ENCODE data around the gene MORC2.
A peak's percentile ranks its signal among the peaks of the same experiment; 100 is the strongest.

MORC2 gene

DNA sequence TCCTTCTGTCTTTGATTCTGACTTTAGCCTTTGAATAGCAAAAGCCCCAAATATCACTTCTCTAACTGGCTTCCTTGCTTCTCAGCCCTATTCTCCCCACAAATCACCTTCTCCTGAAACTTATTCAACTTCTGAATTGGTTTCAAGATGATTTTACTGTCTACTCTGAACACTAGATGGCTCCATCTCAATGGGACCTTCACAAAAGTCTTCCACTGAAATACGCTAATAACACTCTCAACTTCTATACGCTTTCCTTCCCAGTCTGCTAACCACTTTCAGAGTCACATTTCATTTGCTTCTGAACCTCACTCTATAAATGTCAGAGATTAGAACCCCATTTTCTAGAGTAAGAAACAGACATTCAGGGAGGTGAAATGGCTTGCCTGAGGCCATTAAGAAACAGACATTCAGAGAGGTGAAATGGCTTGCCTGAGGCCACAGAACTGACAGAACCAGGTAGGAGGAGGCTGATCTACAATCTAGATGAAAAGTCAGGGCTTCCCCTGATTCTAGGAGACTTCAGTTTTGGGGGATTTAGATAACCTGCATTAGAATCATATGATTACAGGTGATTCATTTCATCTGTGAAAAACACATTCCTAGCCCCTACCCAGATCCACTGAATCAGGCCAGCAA lies 20.6 kb downstream of the MORC2 start:
- H3K36me3 ChIP-seq (ENCODE audit: insufficient read depth, low read length) = peaks cover 68% of the 10 kb centered on the region
- H3K9me3 ChIP-seq (ENCODE audit: low read length) = no peaks in the 10 kb centered on the region
- H3K27ac ChIP-seq (ENCODE audit: low read depth, low read length) = peak overlapping the region; percentile 36
- no peaks in the 10 kb centered on the region for H3K27me3 ChIP-seq (ENCODE audit: control insufficient read depth in 1 of 2, insufficient read depth in 2 of 2, low read length in 2 of 2)
- H3K4me3 ChIP-seq (ENCODE audit: low read depth in 1 of 2, low read length in 2 of 2) = no peak overlapping the region
- H3K4me1 ChIP-seq (ENCODE audit: insufficient read depth, low read length) = peaks cover 15% of the 10 kb centered on the region
- peak overlapping the region; percentile 11 for H3K9ac ChIP-seq (ENCODE audit: low read length)

DNA sequence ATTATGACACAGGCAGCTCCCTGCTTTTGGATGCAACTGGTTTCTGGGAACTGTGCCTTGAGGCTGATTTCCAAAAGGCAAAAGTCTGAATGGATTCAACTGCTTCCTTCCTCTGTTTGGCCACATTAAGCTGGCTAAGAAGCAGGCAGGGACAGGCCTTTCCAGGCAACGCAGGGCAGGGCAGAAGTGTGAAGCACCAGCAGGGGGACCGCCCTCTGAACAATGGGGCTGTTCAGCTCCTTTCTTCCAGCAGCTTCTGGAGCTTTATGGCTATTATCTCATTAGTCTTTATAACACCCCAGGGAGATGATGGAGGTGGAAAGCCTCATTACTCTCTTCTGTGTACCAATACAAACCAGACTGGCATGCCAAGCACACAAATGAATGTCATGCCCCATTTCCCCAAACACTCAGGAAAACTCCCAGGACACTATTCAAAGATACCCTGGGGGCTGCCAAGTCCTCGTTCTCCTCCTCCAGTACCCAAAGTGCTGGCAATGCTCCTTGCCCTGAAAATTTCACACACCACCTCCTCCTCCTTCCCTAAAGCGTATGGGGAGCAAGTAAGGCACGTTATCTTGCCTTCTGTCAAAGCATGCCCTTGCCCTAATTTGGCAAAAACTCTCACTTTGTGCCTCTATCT lies 21.3 kb downstream of the MORC2 start:
- Histone ChIP-seq H3K9me3 (ENCODE audit: low read length) (no peaks in the 10 kb centered on the region), H3K4me1 (ENCODE audit: insufficient read depth, low read length) (peaks cover 15% of the 10 kb centered on the region), H3K27me3 (ENCODE audit: control insufficient read depth in 1 of 2, insufficient read depth in 2 of 2, low read length in 2 of 2) (no peaks in the 10 kb centered on the region), H3K4me3 (ENCODE audit: low read depth in 1 of 2, low read length in 2 of 2) (no peak overlapping the region), H3K27ac (ENCODE audit: low read depth, low read length) (peak overlapping the region; percentile 36), H3K36me3 (ENCODE audit: insufficient read depth, low read length) (peaks cover 70% of the 10 kb centered on the region), H3K9ac (ENCODE audit: low read length) (no peak overlapping the region)

DNA sequence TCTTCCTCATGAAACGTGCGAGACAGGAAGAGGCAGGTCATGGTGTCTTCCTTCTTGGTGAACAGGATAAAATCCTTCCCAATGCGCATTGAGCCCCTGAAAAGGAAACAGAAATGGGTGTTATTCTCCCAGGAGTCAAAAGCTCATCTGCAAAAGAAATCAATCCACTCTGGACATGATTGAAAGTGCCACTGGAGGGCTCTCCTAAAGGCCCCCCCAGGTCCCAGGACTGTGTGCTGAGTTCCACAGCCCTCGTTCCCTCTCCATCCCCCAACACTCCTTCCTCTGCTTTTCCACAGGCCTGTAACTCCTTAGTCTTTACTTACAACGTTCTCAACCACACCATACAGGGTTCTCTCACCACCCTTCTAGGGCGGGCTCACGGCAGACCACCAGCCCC lies 22.2 kb downstream of the MORC2 start:
- Histone ChIP-seq H3K9ac (ENCODE audit: low read length) (no peak overlapping the region), H3K36me3 (ENCODE audit: insufficient read depth, low read length) (peaks cover 79% of the 10 kb centered on the region), H3K27me3 (ENCODE audit: control insufficient read depth in 1 of 2, insufficient read depth in 2 of 2, low read length in 2 of 2) (no peaks in the 10 kb centered on the region), H3K4me3 (ENCODE audit: low read depth in 1 of 2, low read length in 2 of 2) (no peak overlapping the region), H3K4me1 (ENCODE audit: insufficient read depth, low read length) (peaks cover 15% of the 10 kb centered on the region), H3K9me3 (ENCODE audit: low read length) (no peaks in the 10 kb centered on the region), H3K27ac (ENCODE audit: low read depth, low read length) (no peak overlapping the region)

DNA sequence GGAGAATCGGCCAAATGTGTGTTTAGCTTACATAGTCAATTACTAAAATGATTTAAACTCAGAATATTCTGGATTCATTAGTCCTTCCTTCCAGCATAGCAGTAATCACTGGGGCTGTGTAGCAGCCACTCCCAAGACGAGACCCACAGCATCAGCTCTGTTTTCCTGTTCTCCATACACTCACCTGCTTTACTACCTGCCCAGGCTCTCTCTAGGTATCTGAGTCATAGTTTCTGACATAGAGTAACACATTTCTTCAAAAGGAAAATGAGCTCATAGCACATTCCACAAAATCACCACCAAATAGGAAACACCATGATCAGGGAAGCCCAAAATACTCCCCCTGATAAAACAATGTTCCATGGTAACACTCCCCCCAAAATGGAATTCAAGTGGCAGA lies 22.9 kb downstream of the MORC2 start:
- peaks cover 82% of the 10 kb centered on the region for H3K36me3 ChIP-seq (ENCODE audit: insufficient read depth, low read length)
- H3K27ac ChIP-seq (ENCODE audit: low read depth, low read length) = no peak overlapping the region

DNA sequence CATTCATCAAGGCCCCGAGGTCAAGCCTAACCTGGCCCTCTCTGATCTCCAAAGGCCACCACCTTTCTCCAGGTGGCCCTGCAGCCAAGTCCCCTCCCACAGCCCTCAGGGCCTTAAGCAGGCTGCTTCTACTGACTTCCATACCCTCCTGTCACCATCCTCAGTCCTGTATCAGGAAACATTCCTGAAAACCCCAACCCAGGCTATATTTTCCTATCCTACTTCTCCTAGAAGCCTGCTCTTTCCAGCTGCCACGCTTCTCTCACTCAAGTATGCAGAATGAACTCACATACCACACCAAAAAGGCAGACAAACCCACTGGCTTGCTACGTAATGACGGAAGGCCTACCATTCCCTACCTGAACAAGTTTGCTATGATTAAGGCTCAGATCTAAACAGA lies 23.6 kb downstream of the MORC2 start:
- Histone ChIP-seq H3K27ac (ENCODE audit: low read depth, low read length) (no peak overlapping the region), H3K4me3 (ENCODE audit: low read depth in 1 of 2, low read length in 2 of 2) (no peak overlapping the region), H3K9me3 (ENCODE audit: low read length) (no peaks in the 10 kb centered on the region), H3K27me3 (ENCODE audit: control insufficient read depth in 1 of 2, insufficient read depth in 2 of 2, low read length in 2 of 2) (no peaks in the 10 kb centered on the region), H3K36me3 (ENCODE audit: insufficient read depth, low read length) (peaks cover 84% of the 10 kb centered on the region), H3K9ac (ENCODE audit: low read length) (no peak overlapping the region), H3K4me1 (ENCODE audit: insufficient read depth, low read length) (peaks cover 15% of the 10 kb centered on the region)

More for the DNA sequence above, 22.9 kb downstream of the MORC2 start:
- Histone ChIP-seq H3K9me3 (ENCODE audit: low read length) (no peaks in the 10 kb centered on the region), H3K27me3 (ENCODE audit: control insufficient read depth in 1 of 2, insufficient read depth in 2 of 2, low read length in 2 of 2) (no peaks in the 10 kb centered on the region), H3K9ac (ENCODE audit: low read length) (no peak overlapping the region), H3K4me3 (ENCODE audit: low read depth in 1 of 2, low read length in 2 of 2) (no peak overlapping the region), H3K4me1 (ENCODE audit: insufficient read depth, low read length) (peaks cover 15% of the 10 kb centered on the region)

DNA sequence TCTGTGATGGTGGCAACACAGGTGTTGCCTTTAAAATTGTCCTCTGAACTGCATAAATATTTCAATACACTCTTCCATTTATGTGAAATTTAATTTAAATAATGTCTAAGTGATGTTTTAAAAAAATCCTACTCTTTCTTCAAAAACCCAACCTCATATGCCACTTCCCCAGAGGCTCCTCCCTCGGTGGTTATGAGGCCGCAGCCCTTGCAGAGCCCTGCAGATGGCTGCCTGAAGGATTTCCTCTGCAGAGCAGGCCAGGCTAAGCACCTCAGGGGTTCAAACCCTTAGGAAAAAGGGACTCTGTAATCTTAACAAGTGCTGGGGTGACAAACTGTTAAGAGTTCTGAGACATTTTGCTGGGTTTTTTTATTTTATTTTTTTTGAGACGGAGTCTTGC lies 25.2 kb downstream of the MORC2 start:
- H3K9me3 ChIP-seq (ENCODE audit: low read length) = no peaks in the 10 kb centered on the region
- no peak overlapping the region for H3K27ac ChIP-seq (ENCODE audit: low read depth, low read length)
- H3K9ac ChIP-seq (ENCODE audit: low read length) = no peak overlapping the region
- H3K4me1 ChIP-seq (ENCODE audit: insufficient read depth, low read length) = peaks cover 13% of the 10 kb centered on the region
- no peak overlapping the region for H3K4me3 ChIP-seq (ENCODE audit: low read depth in 1 of 2, low read length in 2 of 2)
- no peaks in the 10 kb centered on the region for H3K27me3 ChIP-seq (ENCODE audit: control insufficient read depth in 1 of 2, insufficient read depth in 2 of 2, low read length in 2 of 2)
- H3K36me3 ChIP-seq (ENCODE audit: insufficient read depth, low read length) = peaks cover 81% of the 10 kb centered on the region

DNA sequence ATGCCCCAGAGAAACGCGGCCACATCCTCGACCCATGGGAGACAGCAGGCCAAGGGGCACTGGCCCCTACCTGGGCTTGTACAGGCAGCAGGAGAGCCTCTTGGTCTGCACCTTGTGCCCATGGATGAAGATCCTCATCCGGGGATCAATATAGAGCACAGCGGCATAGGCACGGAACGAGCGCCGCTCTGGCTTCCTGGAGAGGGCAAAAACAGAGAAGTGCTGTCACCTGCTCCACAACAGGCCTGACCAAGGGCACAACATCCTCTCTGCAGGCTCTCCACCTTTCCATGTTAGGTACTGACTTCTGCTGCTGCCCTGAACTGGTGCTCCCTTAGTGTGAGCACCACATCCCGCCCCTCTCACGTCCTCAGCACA lies 27.2 kb downstream of the MORC2 start:
- H3K27me3 ChIP-seq (ENCODE audit: control insufficient read depth in 1 of 2, insufficient read depth in 2 of 2, low read length in 2 of 2) = no peaks in the 10 kb centered on the region
- no peak overlapping the region for H3K4me3 ChIP-seq (ENCODE audit: low read depth in 1 of 2, low read length in 2 of 2)
- peaks cover 84% of the 10 kb centered on the region for H3K36me3 ChIP-seq (ENCODE audit: insufficient read depth, low read length)
- no peaks in the 10 kb centered on the region for H3K9me3 ChIP-seq (ENCODE audit: low read length)
- H3K27ac ChIP-seq (ENCODE audit: low read depth, low read length) = no peak overlapping the region
- H3K4me1 ChIP-seq (ENCODE audit: insufficient read depth, low read length) = no peaks in the 10 kb centered on the region
- H3K9ac ChIP-seq (ENCODE audit: low read length) = no peak overlapping the region

DNA sequence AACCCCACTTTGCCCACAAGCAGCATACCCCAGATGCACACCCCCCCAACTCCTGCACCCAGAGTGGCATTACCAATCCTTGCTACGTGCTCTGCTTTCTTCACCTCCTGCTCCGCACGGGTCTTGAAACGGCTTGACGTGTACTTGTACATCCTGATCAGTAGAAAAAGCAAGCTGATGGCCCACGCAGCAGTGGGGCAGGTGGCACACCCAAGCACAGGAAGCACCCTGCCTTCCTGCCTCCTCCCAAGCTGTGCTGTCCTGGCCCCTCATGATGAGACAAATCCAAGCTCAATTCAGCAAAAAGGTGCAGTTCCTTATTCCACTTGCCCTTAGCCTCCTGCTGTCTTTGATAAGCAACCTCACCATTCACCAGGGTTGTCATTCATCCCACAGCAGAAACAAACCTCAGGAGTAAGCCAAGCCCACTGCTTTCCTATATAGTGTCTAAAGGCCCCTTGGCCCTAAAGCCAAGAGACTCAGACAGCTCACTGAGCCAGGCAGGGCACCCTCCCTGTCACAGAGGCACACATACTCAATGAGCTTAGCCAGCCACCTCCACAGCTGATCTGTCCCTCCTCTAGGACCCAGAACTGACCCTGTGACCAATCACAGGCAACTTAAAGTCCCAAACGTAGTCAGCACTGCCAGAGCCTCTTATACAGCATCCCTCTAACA lies 27.8 kb downstream of the MORC2 start:
- no peaks in the 10 kb centered on the region for H3K4me1 ChIP-seq (ENCODE audit: insufficient read depth, low read length)
- no peak overlapping the region for H3K4me3 ChIP-seq (ENCODE audit: low read depth in 1 of 2, low read length in 2 of 2)
- no peak overlapping the region for H3K27ac ChIP-seq (ENCODE audit: low read depth, low read length)
- no peaks in the 10 kb centered on the region for H3K27me3 ChIP-seq (ENCODE audit: control insufficient read depth in 1 of 2, insufficient read depth in 2 of 2, low read length in 2 of 2)
- H3K9me3 ChIP-seq (ENCODE audit: low read length) = no peaks in the 10 kb centered on the region
- no peak overlapping the region for H3K9ac ChIP-seq (ENCODE audit: low read length)
- peaks cover 84% of the 10 kb centered on the region for H3K36me3 ChIP-seq (ENCODE audit: insufficient read depth, low read length)

DNA sequence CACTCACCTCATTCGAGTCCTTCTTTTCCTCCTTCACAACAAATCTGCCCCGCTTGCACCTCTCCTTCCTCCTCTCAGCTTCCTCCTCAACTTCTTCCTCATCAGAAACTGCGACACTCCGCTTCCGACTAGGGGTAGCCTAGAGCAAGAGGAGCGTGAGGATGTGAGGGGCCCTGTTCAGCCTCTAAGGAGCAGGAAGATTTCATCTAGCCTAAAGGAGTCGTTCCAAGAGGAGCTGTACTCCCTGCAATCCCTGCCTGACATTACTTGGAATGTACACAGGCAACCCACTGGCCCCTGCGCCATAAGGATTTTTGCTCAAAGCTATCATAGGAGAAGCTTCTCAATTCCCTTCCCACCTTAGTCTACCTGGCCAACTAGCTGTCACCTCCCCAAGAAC lies 34.5 kb downstream of the MORC2 start:
- no peaks in the 10 kb centered on the region for H3K9me3 ChIP-seq (ENCODE audit: low read length)
- H3K27me3 ChIP-seq (ENCODE audit: control insufficient read depth in 1 of 2, insufficient read depth in 2 of 2, low read length in 2 of 2) = no peaks in the 10 kb centered on the region
- no peak overlapping the region for H3K4me3 ChIP-seq (ENCODE audit: low read depth in 1 of 2, low read length in 2 of 2)
- peaks cover 87% of the 10 kb centered on the region for H3K36me3 ChIP-seq (ENCODE audit: insufficient read depth, low read length)
- no peak overlapping the region for H3K9ac ChIP-seq (ENCODE audit: low read length)
- no peak overlapping the region for H3K27ac ChIP-seq (ENCODE audit: low read depth, low read length)
- no peaks in the 10 kb centered on the region for H3K4me1 ChIP-seq (ENCODE audit: insufficient read depth, low read length)

DNA sequence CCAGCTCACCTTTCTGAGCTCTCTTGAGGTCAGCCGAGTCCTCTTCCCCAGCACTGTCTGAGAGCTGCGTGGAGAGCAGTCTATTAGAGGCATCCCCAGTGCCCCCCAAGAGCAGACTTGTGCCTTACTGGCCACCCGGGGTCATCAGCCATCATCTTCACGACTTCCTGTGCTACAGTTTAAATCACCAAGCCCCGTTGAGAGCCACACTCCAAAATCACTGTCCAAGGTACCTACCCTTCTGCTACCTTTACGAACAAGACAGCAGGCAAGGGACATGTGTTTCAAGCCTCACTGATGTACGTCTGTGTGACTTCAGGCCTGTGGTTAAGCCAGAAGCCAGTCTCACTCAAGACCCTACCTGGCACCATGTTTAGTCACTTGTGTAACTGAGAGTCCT lies 35.1 kb downstream of the MORC2 start:
- Histone ChIP-seq H3K27me3 (ENCODE audit: control insufficient read depth in 1 of 2, insufficient read depth in 2 of 2, low read length in 2 of 2) (no peaks in the 10 kb centered on the region), H3K27ac (ENCODE audit: low read depth, low read length) (no peak overlapping the region), H3K9me3 (ENCODE audit: low read length) (no peaks in the 10 kb centered on the region), H3K4me3 (ENCODE audit: low read depth in 1 of 2, low read length in 2 of 2) (no peak overlapping the region), H3K9ac (ENCODE audit: low read length) (no peak overlapping the region), H3K36me3 (ENCODE audit: insufficient read depth, low read length) (peaks cover 90% of the 10 kb centered on the region), H3K4me1 (ENCODE audit: insufficient read depth, low read length) (no peaks in the 10 kb centered on the region)

DNA sequence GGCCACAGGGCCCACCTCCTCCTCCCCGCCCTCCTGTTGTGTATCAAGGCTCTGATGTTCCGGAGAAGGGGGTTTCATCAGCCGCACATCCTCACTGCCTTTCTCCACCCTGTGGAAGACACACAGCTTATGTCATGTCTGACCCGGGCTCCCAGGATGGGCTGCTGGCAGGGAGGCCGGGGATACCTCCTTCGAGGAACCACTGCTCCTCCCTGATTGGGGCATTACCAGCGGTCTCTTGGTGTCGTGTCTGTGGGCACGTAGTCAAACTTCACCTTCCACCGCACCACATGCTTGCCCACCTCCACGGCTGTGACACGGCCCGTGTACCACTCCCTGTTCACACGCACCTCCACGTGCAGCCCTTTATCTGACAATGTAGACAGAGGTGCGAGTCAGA lies 35.9 kb downstream of the MORC2 start:
- H3K4me3 ChIP-seq (ENCODE audit: low read depth in 1 of 2, low read length in 2 of 2) = no peak overlapping the region
- peaks cover 92% of the 10 kb centered on the region for H3K36me3 ChIP-seq (ENCODE audit: insufficient read depth, low read length)
- H3K27me3 ChIP-seq (ENCODE audit: control insufficient read depth in 1 of 2, insufficient read depth in 2 of 2, low read length in 2 of 2) = no peaks in the 10 kb centered on the region
- H3K9me3 ChIP-seq (ENCODE audit: low read length) = no peaks in the 10 kb centered on the region
- H3K9ac ChIP-seq (ENCODE audit: low read length) = no peak overlapping the region
- no peaks in the 10 kb centered on the region for H3K4me1 ChIP-seq (ENCODE audit: insufficient read depth, low read length)
- no peak overlapping the region for H3K27ac ChIP-seq (ENCODE audit: low read depth, low read length)

Data from muscle layer of colon (tissue), 2 donors.